SIG-M5 treated with dmso at 0.1 percent for 504 hours (cell line): Measurements from ENCODE around the gene TIFAB.
A peak's percentile ranks its signal among the peaks of the same experiment; 100 is the strongest.
"Not testable (repeated sequence)": the region's sequence is repeated elsewhere in the genome, so short reads cannot be mapped to it uniquely, and the experiment has no call there.

ENCODE experiments used
- DNase-seq: peaks from one replicate; lab custom pipeline; 2025; ENCODE audit not compliant: unreplicated experiment; lab: John Stamatoyannopoulos, UW

The TIFAB gene

GRCh38 chr5:135452321-135453030 is at the start of gene TIFAB:
Gene TIFAB, minus strand, starts transcription at chr5:135452351. Its CDS starts 2,412 bp downstream, at chr5:135449939.
- peak; percentile 63 for DNase-seq

GRCh38 chr5:135498637-135498995 is 46.5 kb upstream of the TIFAB start:
- DNase-seq, result no peak

- no peak for DNase-seq
These were observed 46.0 kb upstream of the TIFAB start for GRCh38 chr5:135497971-135498636.

- DNase-seq, result not testable (repeated sequence)
These were observed 43.4 kb upstream of the TIFAB start for GRCh38 chr5:135495531-135495930.

- no peak for DNase-seq
These were observed 42.0 kb upstream of the TIFAB start for GRCh38 chr5:135494196-135494595.

GRCh38 chr5:135493406-135494180 is 41.4 kb upstream of the TIFAB start:
- DNase-seq, result peak; percentile 85

- peak; percentile 68 for DNase-seq
These were observed 40.1 kb upstream of the TIFAB start for GRCh38 chr5:135492319-135492626.

GRCh38 chr5:135491552-135492318 is 39.6 kb upstream of the TIFAB start:
- DNase-seq, result no peak

- DNase-seq, result no peak
These were observed 38.9 kb upstream of the TIFAB start for GRCh38 chr5:135491038-135491551.

GRCh38 chr5:135490245-135491037 is 38.3 kb upstream of the TIFAB start:
- DNase-seq, result no peak

- DNase-seq, result no peak
These were observed 37.5 kb upstream of the TIFAB start for GRCh38 chr5:135489466-135490244.

- no peak for DNase-seq
These were observed 36.7 kb upstream of the TIFAB start for GRCh38 chr5:135488727-135489465.

- DNase-seq, result no peak
These were observed 35.8 kb upstream of the TIFAB start for GRCh38 chr5:135487839-135488514.

GRCh38 chr5:135487037-135487395 is 34.9 kb upstream of the TIFAB start:
- DNase-seq, result no peak

- DNase-seq, result no peak
These were observed 34.2 kb upstream of the TIFAB start for GRCh38 chr5:135486131-135487036.

- no peak for DNase-seq
These were observed 32.5 kb upstream of the TIFAB start for GRCh38 chr5:135484674-135485086.

GRCh38 chr5:135483254-135483653 is 31.1 kb upstream of the TIFAB start:
- no peak for DNase-seq
